Stimulated activated naive CD4-positive, alpha-beta T cell (primary cell): ENCODE results near the gene VIM.
"Not testable (repeated sequence)": the region's sequence is repeated elsewhere in the genome, so short reads cannot be mapped to it uniquely, and the experiment has no call there.

ENCODE experiments used
- DNase-seq, 6 experiments: peaks; one replicate each; lab custom pipeline; 2025; lab: John Stamatoyannopoulos, UW

Gene VIM

GRCh38 chr10:17232276-17232960 is 4.4 kb downstream of the VIM start:
- DNase-seq: no peak

GRCh38 chr10:17233286-17233991 is 5.4 kb downstream of the VIM start:
- DNase-seq: no peak

GRCh38 chr10:17234431-17234945 is 6.4 kb downstream of the VIM start:
- DNase-seq: no peak

GRCh38 chr10:17235136-17235535 is 7.1 kb downstream of the VIM start:
- DNase-seq: no peak

GRCh38 chr10:17236468-17237148 is 8.6 kb downstream of the VIM start:
- DNase-seq: no peak

- no peak for DNase-seq
These were observed 9.1 kb downstream of the VIM start for GRCh38 chr10:17237149-17237527.

- DNase-seq: no peak
These were observed 9.9 kb downstream of the VIM start for GRCh38 chr10:17237915-17238444.

- no peak for DNase-seq
These were observed 10.6 kb downstream of the VIM start for GRCh38 chr10:17238445-17239291.

- no peak for DNase-seq
These were observed 11.5 kb downstream of the VIM start for GRCh38 chr10:17239345-17240085.

GRCh38 chr10:17240096-17240495 is 12.1 kb downstream of the VIM start:
- DNase-seq: no peak

GRCh38 chr10:17240616-17241015 is 12.6 kb downstream of the VIM start:
- no peak for DNase-seq

- DNase-seq: peak in 2 of 6 experiments; percentile 18 to 32
These were observed 13.7 kb downstream of the VIM start for GRCh38 chr10:17241611-17242333.

- DNase-seq: no peak
These were observed 16.8 kb downstream of the VIM start for GRCh38 chr10:17244700-17245365.

- no peak for DNase-seq
These were observed 19.2 kb downstream of the VIM start for GRCh38 chr10:17247210-17247609.

- no peak for DNase-seq
These were observed 20.9 kb downstream of the VIM start for GRCh38 chr10:17248964-17249363.

GRCh38 chr10:17249820-17250219 is 21.8 kb downstream of the VIM start:
- DNase-seq: peak in 3 of 6 experiments; percentile 4 to 31 (median 18)

- no peak for DNase-seq
These were observed 22.7 kb downstream of the VIM start for GRCh38 chr10:17250736-17251135.

- not testable (repeated sequence) for DNase-seq
These were observed 26.6 kb downstream of the VIM start for GRCh38 chr10:17254543-17255050.

GRCh38 chr10:17255512-17255911 is 27.5 kb downstream of the VIM start:
- DNase-seq: no peak
